Nephron progenitor cell (in vitro differentiated cells): ENCODE measurements around the gene ATXN7L3.

Experiments
- DNase-seq: peaks from one replicate; pipeline ENCODE4 v3.0.0; 2021
- H3K27ac Mint-ChIP-seq: 2 replicates; pipeline ENCODE4 v1.8.0; 2021; ENCODE audit warnings: mild to moderate bottlenecking, moderate library complexity, mixed read lengths
- H3K27me3 Mint-ChIP-seq: 2 replicates; pipeline ENCODE4 v1.8.0; 2021; ENCODE audit warnings: mild to moderate bottlenecking, low read depth, mixed read lengths; ENCODE audit not compliant: poor library complexity
- H3K36me3 Mint-ChIP-seq: 2 replicates; pipeline ENCODE4 v1.8.0; 2021; ENCODE audit warnings: low read depth, mixed read lengths
- H3K4me1 Mint-ChIP-seq: 2 replicates; pipeline ENCODE4 v1.8.0; 2021; ENCODE audit warnings: mixed read lengths
- H3K4me3 Mint-ChIP-seq: 2 replicates; pipeline ENCODE4 v1.8.0; 2021; ENCODE audit warnings: mild to moderate bottlenecking, moderate library complexity, mixed read lengths
- H3K9me3 Mint-ChIP-seq: 2 replicates; pipeline ENCODE4 v1.8.0; 2021; ENCODE audit warnings: mild to moderate bottlenecking, moderate library complexity, mixed read lengths
- TF ChIP-seq, protein P1 (sequence below): fragments of 200-600 bp; sonication (generic); IDR thresholded peaks from 2 replicates; pipeline ENCODE4 v1.5.0; 2021; ENCODE audit warnings: antibody characterized with exemption

Gene ATXN7L3

DNA sequence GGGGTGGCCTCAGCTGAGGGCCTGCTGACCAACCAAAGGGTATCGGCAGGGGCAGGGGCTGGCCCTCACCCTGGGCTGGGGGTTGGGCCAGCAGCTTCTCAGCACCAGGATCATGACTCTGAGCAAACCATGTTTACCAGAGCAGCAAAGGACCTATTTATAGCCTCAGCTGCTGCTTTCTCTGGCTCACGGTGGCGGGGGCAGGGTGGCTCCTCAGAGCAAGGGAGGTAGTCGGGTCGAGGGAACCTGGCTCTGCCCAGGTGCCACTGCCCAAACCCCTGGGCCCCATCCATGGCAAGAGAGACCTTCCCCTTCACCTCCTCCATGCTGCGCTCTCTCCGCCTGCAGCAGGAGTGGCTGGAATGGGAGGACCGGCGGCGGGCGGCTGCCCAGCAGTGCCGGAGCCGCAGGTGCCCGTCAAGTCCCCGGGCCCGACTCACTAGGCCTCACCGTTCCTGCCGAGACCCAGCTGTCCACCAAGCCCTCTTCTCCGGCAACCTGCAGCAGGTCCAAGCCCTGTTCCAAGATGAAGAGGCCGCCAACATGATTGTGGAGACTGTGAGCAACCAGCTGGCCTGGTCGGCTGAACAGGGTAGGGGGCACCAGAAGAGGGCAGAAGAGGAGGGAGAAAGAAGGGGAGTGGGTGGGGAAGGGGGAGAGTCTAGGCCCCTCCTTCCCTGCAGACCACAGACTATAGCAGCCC is 29.0 kb downstream of the ATXN7L3 start, which contains the start of gene ASB16:
Gene ASB16, plus strand, starts transcription at position 206 of the 703 bp plus-strand sequence. Its CDS starts 86 bp downstream, at position 292.
- TF ChIP-seq, protein P1, sequence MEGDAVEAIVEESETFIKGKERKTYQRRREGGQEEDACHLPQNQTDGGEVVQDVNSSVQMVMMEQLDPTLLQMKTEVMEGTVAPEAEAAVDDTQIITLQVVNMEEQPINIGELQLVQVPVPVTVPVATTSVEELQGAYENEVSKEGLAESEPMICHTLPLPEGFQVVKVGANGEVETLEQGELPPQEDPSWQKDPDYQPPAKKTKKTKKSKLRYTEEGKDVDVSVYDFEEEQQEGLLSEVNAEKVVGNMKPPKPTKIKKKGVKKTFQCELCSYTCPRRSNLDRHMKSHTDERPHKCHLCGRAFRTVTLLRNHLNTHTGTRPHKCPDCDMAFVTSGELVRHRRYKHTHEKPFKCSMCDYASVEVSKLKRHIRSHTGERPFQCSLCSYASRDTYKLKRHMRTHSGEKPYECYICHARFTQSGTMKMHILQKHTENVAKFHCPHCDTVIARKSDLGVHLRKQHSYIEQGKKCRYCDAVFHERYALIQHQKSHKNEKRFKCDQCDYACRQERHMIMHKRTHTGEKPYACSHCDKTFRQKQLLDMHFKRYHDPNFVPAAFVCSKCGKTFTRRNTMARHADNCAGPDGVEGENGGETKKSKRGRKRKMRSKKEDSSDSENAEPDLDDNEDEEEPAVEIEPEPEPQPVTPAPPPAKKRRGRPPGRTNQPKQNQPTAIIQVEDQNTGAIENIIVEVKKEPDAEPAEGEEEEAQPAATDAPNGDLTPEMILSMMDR: no peak
- H3K4me3 Mint-ChIP-seq: no peak within 1 kb of the TSS

GRCh38 chr17:44170135-44170498 is 29.6 kb downstream of the ATXN7L3 start:
- Mint-ChIP-seq H3K27ac (peak overlapping the region; percentile 46), H3K36me3 (peaks cover 4% of the 10 kb centered on the region)
- TF ChIP-seq, protein P1: no peak

More for the DNA sequence above, 29.0 kb downstream of the ATXN7L3 start, which contains the start of gene ASB16:
- peaks cover 7% of the 10 kb centered on the region for H3K36me3 Mint-ChIP-seq
- no peak for DNase-seq
- peaks cover 37% of the 10 kb centered on the region for H3K4me1 Mint-ChIP-seq
- H3K27me3 Mint-ChIP-seq: no peaks in the 10 kb centered on the region
- H3K27ac Mint-ChIP-seq: peak within 1 kb of the TSS; percentile 46
- H3K9me3 Mint-ChIP-seq: no peaks in the 10 kb centered on the region

DNA sequence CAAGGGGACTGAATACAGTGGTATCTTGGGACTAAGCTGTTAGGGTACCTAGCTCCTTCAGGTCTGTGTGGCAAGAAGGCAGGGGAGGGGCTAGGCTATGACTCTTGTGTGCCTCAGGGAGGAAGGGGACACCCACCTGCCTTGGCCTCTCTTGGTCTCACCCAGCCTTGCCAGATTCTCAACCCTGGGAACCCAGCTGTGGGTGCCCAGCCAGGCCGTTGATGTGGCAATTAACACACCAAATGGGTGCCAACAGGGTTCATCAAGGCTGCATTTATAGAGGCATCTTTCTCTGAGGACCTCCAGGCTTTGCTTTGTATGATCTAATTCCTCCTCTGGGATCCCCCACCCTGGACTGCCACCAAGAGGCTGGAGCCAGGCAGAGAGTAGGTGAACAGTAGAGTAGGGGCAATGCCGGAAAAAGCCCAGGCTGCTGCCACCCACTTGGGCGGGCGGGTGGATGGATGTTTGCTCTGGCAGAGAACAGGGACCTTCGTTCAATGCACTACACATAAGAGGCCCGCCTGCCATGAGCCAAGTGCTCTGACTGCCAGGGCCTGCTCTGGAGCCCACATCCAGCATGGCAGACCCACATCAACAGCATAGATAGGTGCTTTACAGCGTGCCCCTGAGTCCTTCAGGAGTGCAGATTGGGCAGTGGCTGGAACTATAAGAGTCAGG is 32.4 kb downstream of the ATXN7L3 start:
- TF ChIP-seq, protein P1: no peak
- Mint-ChIP-seq H3K9me3 (no peaks in the 10 kb centered on the region), H3K36me3 (peaks cover 6% of the 10 kb centered on the region), H3K27ac (no peak overlapping the region), H3K4me3 (no peak overlapping the region), H3K4me1 (peaks cover 33% of the 10 kb centered on the region), H3K27me3 (peaks cover 3% of the 10 kb centered on the region)
- DNase-seq: no peak

More at GRCh38 chr17:44170135-44170498, 29.6 kb downstream of the ATXN7L3 start:
- H3K4me3 Mint-ChIP-seq: no peak overlapping the region
- peaks cover 3% of the 10 kb centered on the region for H3K27me3 Mint-ChIP-seq
- no peaks in the 10 kb centered on the region for H3K9me3 Mint-ChIP-seq
- H3K4me1 Mint-ChIP-seq: peaks cover 35% of the 10 kb centered on the region
- DNase-seq: no peak

- H3K27ac Mint-ChIP-seq: no peak overlapping the region
These were observed 35.2 kb downstream of the ATXN7L3 start for GRCh38 chr17:44164476-44164875.

GRCh38 chr17:44159519-44160210 is 40.0 kb downstream of the ATXN7L3 start:
- TF ChIP-seq, protein P1: no peak
- DNase-seq: no peak
- H3K27ac Mint-ChIP-seq: no peak overlapping the region
- no peaks in the 10 kb centered on the region for H3K4me1 Mint-ChIP-seq
- H3K27me3 Mint-ChIP-seq: no peaks in the 10 kb centered on the region
- no peaks in the 10 kb centered on the region for H3K9me3 Mint-ChIP-seq
- H3K36me3 Mint-ChIP-seq: peaks cover 47% of the 10 kb centered on the region
- H3K4me3 Mint-ChIP-seq: no peak overlapping the region

More at GRCh38 chr17:44164476-44164875, 35.2 kb downstream of the ATXN7L3 start:
- DNase-seq: no peak
- Mint-ChIP-seq H3K9me3 (no peaks in the 10 kb centered on the region), H3K4me3 (no peak overlapping the region), H3K4me1 (peaks cover 12% of the 10 kb centered on the region), H3K36me3 (peaks cover 18% of the 10 kb centered on the region), H3K27me3 (peaks cover 3% of the 10 kb centered on the region)
- TF ChIP-seq, protein P1: no peak
